GM19193 (cell line): Measurements from ENCODE around the gene CLEC3A.

Experiments
- POLR2A ChIP-seq: IDR thresholded peaks from 4 replicates; pipeline ENCODE4 v1.6.1; 2011; ENCODE audit not compliant: insufficient read depth, insufficient read length; ENCODE audit errors: extremely low read depth

CLEC3A gene

GRCh38 chr16:78004517-78004916 is 17.8 kb upstream of the CLEC3A start:
- TF ChIP-seq POLR2A = no peak

GRCh38 chr16:78005881-78006280 is 16.5 kb upstream of the CLEC3A start:
- no peak for TF ChIP-seq POLR2A

GRCh38 chr16:78007121-78007520 is 15.2 kb upstream of the CLEC3A start:
- TF ChIP-seq POLR2A = no peak

GRCh38 chr16:78024159-78024558 is 1.8 kb downstream of the CLEC3A start:
- TF ChIP-seq POLR2A = no peak

GRCh38 chr16:78025631-78026030 is 3.3 kb downstream of the CLEC3A start:
- TF ChIP-seq POLR2A = no peak

GRCh38 chr16:78028018-78028417 is 5.7 kb downstream of the CLEC3A start:
- no peak for TF ChIP-seq POLR2A

GRCh38 chr16:78034530-78034929 is 12.2 kb downstream of the CLEC3A start:
- TF ChIP-seq POLR2A = no peak

- TF ChIP-seq POLR2A = no peak
Observed at GRCh38 chr16:78035012-78035411, 12.7 kb downstream of the CLEC3A start.

- TF ChIP-seq POLR2A = no peak
Observed at GRCh38 chr16:78040396-78040795, 18.0 kb downstream of the CLEC3A start.

GRCh38 chr16:78045865-78046581 is 23.7 kb downstream of the CLEC3A start:
- no peak for TF ChIP-seq POLR2A

GRCh38 chr16:78048319-78048718 is 26.0 kb downstream of the CLEC3A start:
- no peak for TF ChIP-seq POLR2A

GRCh38 chr16:78050734-78051400 is 28.5 kb downstream of the CLEC3A start:
- TF ChIP-seq POLR2A = no peak

- no peak for TF ChIP-seq POLR2A
Observed at GRCh38 chr16:78057803-78058564, 35.6 kb downstream of the CLEC3A start.

- TF ChIP-seq POLR2A = no peak
Observed at GRCh38 chr16:78060295-78060694, 37.9 kb downstream of the CLEC3A start.

- TF ChIP-seq POLR2A = no peak
Observed at GRCh38 chr16:78060809-78061208, 38.5 kb downstream of the CLEC3A start.

- no peak for TF ChIP-seq POLR2A
Observed at GRCh38 chr16:78065319-78065718, 43.0 kb downstream of the CLEC3A start.
